Activated gamma-delta T cell treated with anti-CD3 and anti-CD28 coated beads, Interleukin-2, amount 50 U/mL, for 16 hours (primary cell): Measurements from ENCODE around the gene SPSB4.

Experiments used
- DNase-seq: peaks from one replicate; pipeline ENCODE4 v3.0.0-alpha.2; 2020; ENCODE audit warnings: low read depth

The SPSB4 gene

GRCh38 chr3:141152801-141153678 lies 101.9 kb downstream of the SPSB4 start:
- DNase-seq = no peak

- no peak for DNase-seq
Measured at GRCh38 chr3:141153679-141153966, 102.5 kb downstream of the SPSB4 start.

DNA sequence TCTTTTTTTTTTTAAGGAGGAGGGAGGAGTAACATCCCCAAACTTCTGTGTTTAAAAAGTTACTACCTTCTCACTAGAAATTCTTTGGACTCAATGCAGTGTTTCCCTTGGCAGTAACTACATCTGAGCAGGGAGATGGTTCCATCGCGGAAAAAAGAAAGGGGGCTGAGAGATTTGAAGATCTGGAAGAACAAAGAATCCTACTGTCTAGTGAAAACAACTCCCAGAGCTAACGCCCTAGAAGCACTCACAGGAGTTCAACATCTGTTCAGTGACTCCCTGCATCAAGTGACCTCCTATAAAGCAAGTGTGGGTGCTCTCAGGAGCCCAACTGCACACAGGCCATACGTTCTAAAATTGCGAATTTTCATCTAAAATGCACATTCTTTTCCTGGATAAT lies 113.7 kb downstream of the SPSB4 start:
- no peak for DNase-seq

DNA sequence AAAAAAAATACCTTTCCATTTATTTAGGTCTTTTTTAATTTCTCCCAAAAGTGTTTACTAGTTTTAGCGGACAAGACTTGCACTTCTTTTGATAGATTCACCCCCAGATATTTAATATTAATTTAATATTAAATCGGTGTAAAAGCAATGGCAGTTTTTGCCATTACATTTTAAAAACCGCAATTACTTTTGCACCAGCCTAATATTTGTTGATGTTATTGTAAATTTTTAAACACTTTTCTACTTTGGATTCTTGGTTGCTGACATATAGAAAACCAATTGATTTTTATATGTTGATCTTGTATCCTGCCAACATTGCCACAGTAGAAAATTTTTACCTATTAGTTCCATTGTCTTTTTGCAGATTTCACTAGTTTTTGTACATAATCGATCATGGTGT lies 116.5 kb downstream of the SPSB4 start:
- DNase-seq = no peak

DNA sequence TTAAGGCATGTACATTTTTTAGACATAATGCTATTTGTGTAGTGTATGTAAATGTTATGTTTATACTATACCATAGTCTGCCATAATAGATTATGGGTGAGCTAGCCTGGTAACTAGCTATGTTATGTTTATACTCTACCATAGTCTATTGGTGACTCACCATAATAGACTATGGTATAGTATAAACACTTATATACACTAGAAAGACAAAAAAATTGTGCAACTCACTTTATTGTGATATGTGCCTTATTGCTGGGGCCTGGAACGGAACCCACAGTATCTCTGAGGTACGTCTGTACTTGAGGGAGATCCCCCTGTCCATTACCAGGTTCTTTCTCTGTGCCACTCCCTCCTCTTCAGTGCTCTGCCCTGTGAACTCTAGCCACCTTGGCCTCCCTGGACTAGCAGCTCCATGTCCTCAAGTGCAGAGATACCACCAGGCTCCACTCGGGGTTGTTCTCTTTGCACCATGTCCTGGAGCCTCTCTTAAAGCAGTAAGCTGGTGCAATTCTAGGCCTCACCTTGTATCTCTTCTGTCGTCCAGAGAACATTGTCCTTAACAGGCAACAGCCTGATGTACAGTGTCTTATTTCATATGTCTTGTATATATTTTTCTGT lies 119.6 kb downstream of the SPSB4 start:
- no peak for DNase-seq

DNA sequence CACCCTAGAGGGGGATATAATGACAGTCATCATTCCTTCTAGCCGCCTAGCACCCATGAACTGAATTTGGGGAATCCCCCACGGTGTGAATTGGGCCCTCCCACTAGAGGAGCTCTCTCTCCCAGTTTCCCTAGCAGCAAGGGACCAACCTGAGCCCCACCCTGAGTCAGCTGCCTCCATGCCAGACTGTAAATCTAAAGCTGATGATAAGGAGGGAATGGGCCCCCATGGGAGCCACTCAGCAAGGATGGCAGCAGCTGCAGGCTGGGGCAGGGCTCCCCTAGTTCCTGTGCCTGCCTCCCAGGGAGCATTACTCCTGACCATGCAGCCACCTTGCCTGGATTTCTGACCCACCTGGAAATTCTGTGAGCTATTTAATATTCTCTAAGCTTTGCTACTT lies 123.5 kb downstream of the SPSB4 start:
- DNase-seq = no peak

DNA sequence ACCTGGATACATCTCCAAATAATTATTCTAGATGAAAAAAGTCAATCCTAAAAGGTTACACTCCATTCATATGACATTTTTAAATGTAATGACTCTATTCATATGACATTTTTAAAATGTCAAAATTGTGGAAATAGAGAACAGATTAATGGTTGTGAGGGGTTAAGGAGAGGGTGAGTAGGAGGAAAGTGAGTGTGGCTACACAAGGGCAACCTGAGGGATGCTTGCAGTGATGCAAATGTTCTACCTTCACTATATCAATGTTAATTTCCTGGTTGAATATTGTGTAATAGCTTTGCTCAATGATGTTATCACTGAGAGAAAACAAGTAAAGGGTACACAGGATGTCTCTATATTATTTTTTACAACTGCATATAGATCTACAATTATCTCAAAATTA lies 125.6 kb downstream of the SPSB4 start:
- DNase-seq = no peak

DNA sequence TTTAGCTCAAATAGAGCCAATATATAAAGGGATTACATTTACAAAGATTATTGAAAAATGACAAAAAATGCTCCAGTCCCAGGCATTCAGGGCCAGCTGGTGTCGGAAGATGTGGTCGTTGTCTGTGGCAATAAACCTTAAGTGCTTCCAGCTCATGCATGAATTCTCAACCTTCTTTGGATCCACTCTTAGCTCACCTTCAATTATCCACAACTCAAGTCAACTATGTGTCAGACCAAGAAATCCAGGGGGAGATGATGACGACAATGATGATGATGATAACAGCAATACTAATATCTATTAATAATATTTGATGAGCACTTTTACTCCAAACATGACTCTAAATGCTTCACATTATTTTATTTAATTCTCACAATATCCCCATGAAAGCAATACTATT lies 126.9 kb downstream of the SPSB4 start:
- no peak for DNase-seq

- DNase-seq = no peak
Measured at GRCh38 chr3:141178551-141178950, 127.4 kb downstream of the SPSB4 start.

- no peak for DNase-seq
Measured at GRCh38 chr3:141179983-141180382, 128.8 kb downstream of the SPSB4 start.

- DNase-seq = no peak
Measured at GRCh38 chr3:141181196-141181595, 130.0 kb downstream of the SPSB4 start.

DNA sequence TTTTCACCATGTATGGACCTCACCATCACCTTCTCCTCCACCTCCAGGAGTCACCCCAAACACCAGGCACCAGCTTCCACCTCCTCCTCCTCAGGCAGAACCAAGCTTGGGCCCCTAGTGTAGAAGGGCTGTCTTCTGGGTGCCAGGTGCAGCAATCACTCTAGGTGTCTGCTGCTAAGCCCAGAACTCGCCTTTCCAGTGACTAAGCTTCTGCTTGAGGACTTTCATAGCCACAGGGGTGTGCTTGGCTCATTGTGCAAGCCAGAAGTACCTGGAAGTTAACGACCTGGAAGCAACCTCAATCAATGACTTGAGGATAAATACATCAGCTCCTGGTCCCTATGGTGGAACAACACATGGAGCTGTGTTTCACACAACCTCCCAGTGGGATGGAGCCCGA lies 130.7 kb downstream of the SPSB4 start:
- no peak for DNase-seq

- DNase-seq = no peak
Measured at GRCh38 chr3:141183606-141184005, 132.5 kb downstream of the SPSB4 start.

GRCh38 chr3:141184430-141184829 lies 133.3 kb downstream of the SPSB4 start:
- DNase-seq = no peak

DNA sequence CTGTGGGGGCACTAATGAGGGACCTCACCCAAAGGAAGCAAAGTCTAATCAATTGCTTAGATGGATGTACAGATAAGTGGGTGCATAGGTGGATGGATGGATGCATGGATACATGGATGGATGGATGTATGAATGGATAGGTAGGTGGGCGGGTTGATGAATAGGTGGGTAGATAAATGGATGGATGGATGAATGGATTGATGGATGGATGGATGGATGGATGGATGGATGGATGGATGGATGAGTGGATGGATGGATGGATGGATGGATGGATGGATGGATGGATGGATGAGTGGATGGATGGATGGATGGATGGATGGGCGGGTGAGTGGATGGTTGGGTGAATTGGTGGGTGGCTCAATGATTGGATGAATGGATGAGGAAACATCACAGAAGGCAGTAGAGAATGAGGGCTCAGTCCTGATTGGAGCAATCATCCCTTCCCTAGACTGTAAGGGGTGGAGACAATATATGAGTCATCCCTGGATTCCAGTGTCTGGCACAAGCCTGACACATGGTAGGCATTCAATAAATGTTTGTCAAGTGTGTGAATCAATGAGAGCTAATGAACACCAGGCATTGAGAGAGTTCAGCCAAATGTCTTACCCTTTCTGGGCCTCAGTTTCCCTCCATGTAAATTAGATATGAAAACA lies 140.1 kb downstream of the SPSB4 start:
- no peak for DNase-seq

DNA sequence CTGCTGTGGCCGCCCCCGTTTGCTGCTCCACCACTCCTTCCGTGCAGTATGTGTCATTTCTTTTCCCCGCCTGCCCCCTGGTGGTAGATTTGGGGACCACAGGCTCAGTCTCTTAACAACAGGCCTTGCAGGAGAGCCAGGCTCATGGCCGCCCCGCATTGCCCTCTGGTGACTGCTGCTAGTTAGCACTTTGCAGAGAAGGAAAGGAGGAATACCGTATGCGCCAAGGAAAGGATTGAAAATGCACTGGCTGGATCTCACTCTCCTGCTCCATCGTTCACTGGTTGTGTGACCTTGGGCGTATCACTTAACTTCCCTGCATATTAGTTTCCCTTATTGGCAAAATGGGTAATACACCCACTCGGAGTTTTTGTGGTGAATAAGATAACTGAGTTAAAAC lies 141.2 kb downstream of the SPSB4 start:
- peak; percentile 98 for DNase-seq

DNA sequence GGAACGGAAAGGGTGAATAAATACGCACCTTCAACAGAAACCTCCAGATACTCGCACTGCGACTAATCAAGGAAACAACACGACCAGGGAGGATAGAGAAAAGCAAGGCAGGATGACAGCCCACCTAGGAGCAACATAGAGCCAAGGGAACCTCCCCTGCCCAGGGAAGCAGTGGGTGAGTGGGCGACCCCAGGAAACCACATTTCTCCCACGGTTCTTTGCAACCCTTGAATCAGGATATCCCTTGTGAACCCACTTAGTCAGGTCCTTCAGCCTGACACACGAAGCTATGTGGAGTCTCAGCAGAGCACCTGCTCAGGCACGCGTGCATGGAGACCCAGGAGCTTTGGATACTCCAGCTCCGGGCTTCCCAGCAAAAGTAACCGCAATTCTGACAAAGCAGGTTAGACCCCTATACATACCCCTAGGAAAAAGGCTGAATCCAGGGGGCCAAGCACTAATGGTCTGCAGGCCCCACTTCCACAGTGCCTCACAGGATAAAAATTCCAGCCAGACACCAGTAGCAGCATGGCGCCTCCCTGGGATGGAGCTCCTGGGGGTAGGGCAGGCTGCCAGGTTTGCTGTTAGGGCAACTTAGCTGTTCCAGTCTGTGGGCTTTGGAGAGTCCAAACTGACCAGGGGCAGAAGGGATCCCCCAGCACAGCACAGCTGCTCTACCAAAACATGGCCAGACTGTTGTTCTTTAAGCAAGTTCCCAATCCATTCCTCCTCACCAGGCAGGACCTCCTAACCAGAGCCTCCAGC lies 142.1 kb downstream of the SPSB4 start:
- DNase-seq = no peak
